Activated T-helper 2 cell treated with anti-CD3 and anti-CD28 coated beads, Interferon-gamma antibody, Interleukin-2, Interleukin-4, amounts not matched to agents 10 μg/mL and 5 μg/mL and 100 μg/mL, durations not matched to agents 14 hours and 24 hours and 36 hours (primary cell): Measurements from ENCODE around the gene MRPL48. TPM values are rescaled to one million over a fixed set of nuclear protein-coding genes. Genes with fewer than 3 reads are reported as not detected.
"Not testable (repeated sequence)": the region's sequence is repeated elsewhere in the genome, so short reads cannot be mapped to it uniquely, and the experiment has no call there.

Experiments used
- DNase-seq: peaks from one replicate; pipeline ENCODE4 v3.0.0; 2021; ENCODE audit warnings: low spot score
- H3K27ac Mint-ChIP-seq: one replicate; pipeline ENCODE4 v1.8.0; 2021; ENCODE audit warnings: mixed read lengths
- H3K27me3 Mint-ChIP-seq: one replicate; pipeline ENCODE4 v1.8.0; 2021; ENCODE audit warnings: low read depth, mixed read lengths
- H3K36me3 Mint-ChIP-seq: one replicate; pipeline ENCODE4 v1.8.0; 2021; ENCODE audit warnings: low read depth, mixed read lengths
- H3K4me1 Mint-ChIP-seq: one replicate; pipeline ENCODE4 v1.8.0; 2021; ENCODE audit warnings: low read depth, mixed read lengths
- H3K4me3 Mint-ChIP-seq: one replicate; pipeline ENCODE4 v1.8.0; 2021; ENCODE audit warnings: low read depth, mild to moderate bottlenecking, moderate library complexity, mixed read lengths
- H3K9me3 Mint-ChIP-seq: one replicate; pipeline ENCODE4 v1.8.0; 2021; ENCODE audit warnings: mixed read lengths
- intact Hi-C: fragments of 100-400 bp; cut with micrococcal nuclease; formaldehyde crosslinking; loops from one replicate; pipeline ENCODE4 v1.15.1; 2023
- total RNA-seq: library from RNA; stranded (reverse); gene quantifications from 2 replicates; pipeline ENCODE4 v1.2.3, GENCODE V29; 2022

The MRPL48 gene
- total RNA-seq: 63.1 and 67.1 TPM in 2 replicates

DNA sequence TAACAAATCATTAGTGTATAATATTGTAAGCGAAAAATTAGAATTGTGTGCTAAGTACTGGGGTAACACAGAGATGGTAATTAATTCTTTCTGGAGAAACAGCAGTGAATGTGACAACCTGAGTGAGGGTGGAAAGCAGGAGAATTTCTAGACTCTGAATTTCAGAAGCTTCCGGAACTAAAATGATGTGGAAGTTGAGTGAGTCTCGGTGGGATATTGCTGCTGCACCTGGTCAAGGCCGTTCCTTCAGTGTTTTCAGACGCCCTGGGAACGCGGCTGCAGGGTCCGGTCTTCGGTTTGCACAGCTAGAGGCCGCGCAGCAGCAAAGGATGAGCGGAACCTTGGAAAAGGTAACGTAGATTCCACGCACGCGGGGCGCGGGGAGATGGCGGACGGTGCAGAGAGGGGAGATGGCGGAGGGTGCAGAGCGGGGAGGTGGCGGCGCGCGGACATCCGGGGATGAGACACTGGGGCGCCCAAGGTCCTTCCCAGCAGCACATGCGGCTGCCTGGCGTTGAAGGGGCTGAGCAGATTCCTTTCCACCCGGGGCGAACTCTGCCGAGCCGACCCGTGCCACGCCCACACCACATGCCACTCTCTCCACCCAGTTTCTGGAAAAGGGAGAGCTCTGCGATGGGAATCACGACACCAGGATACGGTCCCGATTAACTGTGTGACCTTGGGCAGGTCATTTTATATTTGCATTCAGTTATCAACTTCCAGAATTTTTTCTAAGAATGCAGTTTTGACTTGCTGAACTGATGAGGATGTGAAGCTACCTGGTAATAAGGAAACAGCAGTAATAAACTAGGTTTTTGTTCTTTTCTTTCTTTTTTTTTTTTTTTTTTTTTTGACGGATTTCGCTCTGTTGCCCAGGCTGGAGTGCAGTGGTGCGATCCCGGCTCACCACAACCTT, at the start of gene MRPL48:
MRPL48 (plus strand) TSS at position 232 of the 916 bp plus-strand sequence; CDS start at position 330, 98 bp downstream.
- intact Hi-C loops: loop anchor here (1.0 to 5.0 kb wide), 3 partner anchors 9 to 384 kb away; partner anchors contain the start of genes C2CD3, PPME1 and UCP2
- peak; percentile 87 for DNase-seq
- Mint-ChIP-seq H3K27me3 (no peaks in the 10 kb centered on the region), H3K27ac (peak within 1 kb of the TSS; percentile 98), H3K36me3 (peaks cover 6% of the 10 kb centered on the region), H3K9me3 (no peaks in the 10 kb centered on the region), H3K4me1 (peaks cover 17% of the 10 kb centered on the region), H3K4me3 (peak within 1 kb of the TSS; percentile 98)

DNA sequence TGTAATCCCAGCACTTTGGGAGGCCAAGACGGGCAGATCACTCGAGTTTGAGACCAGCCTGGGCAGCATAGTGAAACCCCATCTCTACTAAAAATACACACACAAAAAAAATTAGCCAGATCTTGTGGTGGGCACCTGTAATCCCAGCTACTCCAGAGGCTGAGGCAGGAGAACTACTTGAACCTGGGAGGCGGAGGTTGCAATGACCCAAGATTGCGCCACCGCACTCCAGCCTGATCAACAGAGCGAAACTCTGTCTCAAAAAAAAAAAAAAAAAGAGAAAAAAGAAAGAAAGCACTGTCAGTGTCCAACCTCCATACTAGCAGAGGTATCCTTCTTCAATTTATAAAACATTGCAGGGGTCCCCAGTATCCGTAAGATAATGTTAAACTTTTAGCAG, 44.6 kb upstream of the MRPL48 start:
- Mint-ChIP-seq H3K27ac (no peak overlapping the region), H3K9me3 (no peaks in the 10 kb centered on the region), H3K27me3 (no peaks in the 10 kb centered on the region), H3K4me1 (peaks cover 2% of the 10 kb centered on the region), H3K36me3 (peaks cover 10% of the 10 kb centered on the region), H3K4me3 (no peak overlapping the region)
- intact Hi-C loops: no loop called here
- no peak for DNase-seq

DNA sequence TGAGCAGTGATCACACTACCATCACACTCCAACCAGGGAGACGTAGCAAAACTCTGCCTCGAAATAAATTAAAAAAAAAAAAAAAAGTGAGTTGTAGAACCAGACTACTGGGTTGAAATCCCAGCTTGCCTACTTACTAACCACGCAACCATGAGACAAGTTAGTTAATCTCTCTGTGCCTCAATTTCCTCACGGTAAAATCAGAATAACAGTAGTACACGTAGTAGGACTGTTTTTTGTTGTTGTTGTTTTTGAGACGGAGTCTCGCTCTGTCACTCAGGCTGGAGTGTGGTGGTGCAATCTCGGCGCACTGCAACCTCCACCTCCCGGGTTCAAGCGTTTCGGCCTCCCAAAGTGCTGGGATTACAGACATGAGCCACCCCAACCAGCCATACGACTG, 41.0 kb upstream of the MRPL48 start:
- Mint-ChIP-seq H3K27me3 (no peaks in the 10 kb centered on the region), H3K27ac (no peak overlapping the region), H3K4me1 (peaks cover 9% of the 10 kb centered on the region), H3K4me3 (no peak overlapping the region), H3K9me3 (no peaks in the 10 kb centered on the region), H3K36me3 (peaks cover 16% of the 10 kb centered on the region)
- DNase-seq: no peak
- intact Hi-C loops: no loop called here

GRCh38 chr11:73747762-73748161, 39.9 kb upstream of the MRPL48 start:
- intact Hi-C loops: no loop called here
- H3K9me3 Mint-ChIP-seq: no peaks in the 10 kb centered on the region
- no peak overlapping the region for H3K4me3 Mint-ChIP-seq
- no peaks in the 10 kb centered on the region for H3K27me3 Mint-ChIP-seq
- H3K27ac Mint-ChIP-seq: no peak overlapping the region
- peaks cover 17% of the 10 kb centered on the region for H3K4me1 Mint-ChIP-seq
- no peak for DNase-seq
- H3K36me3 Mint-ChIP-seq: peaks cover 17% of the 10 kb centered on the region

GRCh38 chr11:73748300-73748699, 39.4 kb upstream of the MRPL48 start:
- Mint-ChIP-seq H3K27me3 (no peaks in the 10 kb centered on the region), H3K4me3 (no peak overlapping the region), H3K27ac (no peak overlapping the region), H3K9me3 (no peaks in the 10 kb centered on the region), H3K4me1 (peaks cover 17% of the 10 kb centered on the region), H3K36me3 (peaks cover 14% of the 10 kb centered on the region)
- DNase-seq: no peak
- intact Hi-C loops: no loop called here

DNA sequence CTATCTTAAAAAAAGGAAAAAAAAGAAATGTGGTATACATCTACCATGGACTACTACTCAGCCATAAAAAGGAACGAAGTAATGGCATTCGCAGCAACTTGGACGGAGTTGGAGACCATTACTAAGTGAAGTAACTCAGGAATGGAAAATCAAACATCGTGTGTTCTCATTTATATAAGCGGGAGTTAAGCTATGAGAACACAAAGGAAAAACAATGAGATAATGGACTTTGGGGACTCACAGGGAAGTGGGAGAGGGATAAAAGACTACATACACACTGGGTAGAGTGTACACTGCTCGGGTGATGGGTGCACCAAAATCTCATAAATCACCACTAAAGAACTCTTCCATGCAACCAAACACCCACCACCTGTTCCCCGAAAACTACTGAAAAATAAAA, 38.6 kb upstream of the MRPL48 start:
- Mint-ChIP-seq H3K4me3 (no peak overlapping the region), H3K27ac (no peak overlapping the region), H3K4me1 (peaks cover 21% of the 10 kb centered on the region), H3K9me3 (no peaks in the 10 kb centered on the region), H3K27me3 (no peaks in the 10 kb centered on the region), H3K36me3 (peaks cover 11% of the 10 kb centered on the region)
- no peak for DNase-seq
- intact Hi-C loops: no loop called here

DNA sequence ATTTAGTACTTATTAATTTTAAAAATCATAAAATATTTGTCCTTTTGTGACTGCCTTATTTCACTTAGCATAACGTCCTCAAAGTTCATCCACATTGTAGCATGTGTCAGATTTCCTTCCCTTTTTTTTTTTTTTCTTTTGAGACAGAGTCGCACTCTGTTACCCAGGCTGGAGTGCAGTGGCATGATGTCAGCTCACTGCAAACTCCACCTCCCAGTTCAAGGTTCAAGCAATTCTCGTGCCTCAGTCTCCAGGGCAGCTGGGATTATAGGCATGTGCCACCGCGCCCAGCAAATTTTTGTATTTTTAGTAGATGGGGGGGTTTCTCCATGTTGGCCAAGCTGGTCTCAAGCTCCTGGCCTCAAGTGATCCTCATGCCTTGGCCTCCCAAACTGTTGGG, 37.4 kb upstream of the MRPL48 start:
- Mint-ChIP-seq H3K4me1 (peaks cover 21% of the 10 kb centered on the region), H3K27ac (no peak overlapping the region), H3K36me3 (peaks cover 11% of the 10 kb centered on the region), H3K27me3 (no peaks in the 10 kb centered on the region), H3K9me3 (no peaks in the 10 kb centered on the region), H3K4me3 (no peak overlapping the region)
- no peak for DNase-seq
- intact Hi-C loops: no loop called here

DNA sequence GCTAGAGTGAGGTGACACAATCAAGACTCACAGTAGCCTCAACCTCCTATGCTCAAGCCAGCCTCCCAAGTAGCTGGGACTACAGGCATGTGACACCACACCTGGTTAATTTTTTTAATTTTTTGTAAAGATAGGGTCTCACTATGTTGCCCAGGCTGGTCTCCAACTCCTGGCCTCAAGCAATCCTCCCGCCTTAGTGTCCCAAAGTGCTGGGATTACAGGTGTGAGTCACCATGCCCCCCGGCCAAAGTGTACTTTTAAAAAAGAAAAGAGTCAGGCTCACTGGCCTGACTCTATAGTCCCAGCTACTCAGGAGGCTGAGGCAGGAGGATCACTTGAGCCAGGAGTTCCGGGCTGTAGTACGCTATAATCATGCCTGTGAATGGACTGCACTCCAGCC, 36.8 kb upstream of the MRPL48 start:
- H3K27me3 Mint-ChIP-seq, H3K9me3 Mint-ChIP-seq, H3K4me3 Mint-ChIP-seq, H3K27ac Mint-ChIP-seq, DNase-seq, intact Hi-C loops: not testable (repeated sequence)
- H3K4me1 Mint-ChIP-seq: peaks cover 21% of the 10 kb centered on the region
- peaks cover 11% of the 10 kb centered on the region for H3K36me3 Mint-ChIP-seq

- no peaks in the 10 kb centered on the region for H3K27me3 Mint-ChIP-seq
- H3K4me1 Mint-ChIP-seq: peaks cover 21% of the 10 kb centered on the region
- no peak for DNase-seq
- no peak overlapping the region for H3K4me3 Mint-ChIP-seq
- no peak overlapping the region for H3K27ac Mint-ChIP-seq
- peaks cover 11% of the 10 kb centered on the region for H3K36me3 Mint-ChIP-seq
- H3K9me3 Mint-ChIP-seq: no peaks in the 10 kb centered on the region
- intact Hi-C loops: no loop called here
These were observed 35.3 kb upstream of the MRPL48 start for GRCh38 chr11:73752216-73752867.

GRCh38 chr11:73752903-73753302, 34.8 kb upstream of the MRPL48 start:
- Mint-ChIP-seq H3K36me3 (peaks cover 13% of the 10 kb centered on the region), H3K9me3 (no peaks in the 10 kb centered on the region), H3K4me3 (no peak overlapping the region), H3K4me1 (peaks cover 23% of the 10 kb centered on the region), H3K27ac (no peak overlapping the region), H3K27me3 (no peaks in the 10 kb centered on the region)
- intact Hi-C loops: no loop called here
- DNase-seq: no peak

DNA sequence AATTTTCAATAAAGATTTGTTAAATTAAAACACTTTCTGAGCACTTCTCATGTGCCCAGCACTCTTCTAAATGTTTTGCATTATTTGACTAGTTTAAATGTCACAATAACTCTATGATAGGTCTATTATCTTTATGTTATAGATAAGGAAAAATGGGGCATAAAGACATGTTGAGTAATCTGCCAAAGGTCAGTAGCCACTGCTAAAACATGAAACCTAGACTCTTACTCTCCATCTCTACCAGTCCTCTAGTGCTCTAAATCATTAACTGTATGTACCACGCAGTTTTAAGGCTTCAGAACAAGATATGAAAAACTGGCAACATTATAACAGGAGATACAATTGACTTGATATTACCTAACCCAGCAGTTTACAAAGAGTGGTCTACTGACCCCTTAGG, 33.7 kb upstream of the MRPL48 start:
- H3K36me3 Mint-ChIP-seq: peaks cover 14% of the 10 kb centered on the region
- H3K4me3 Mint-ChIP-seq: no peak overlapping the region
- H3K27me3 Mint-ChIP-seq: no peaks in the 10 kb centered on the region
- intact Hi-C loops: no loop called here
- no peak overlapping the region for H3K27ac Mint-ChIP-seq
- no peak for DNase-seq
- H3K9me3 Mint-ChIP-seq: no peaks in the 10 kb centered on the region
- H3K4me1 Mint-ChIP-seq: peaks cover 31% of the 10 kb centered on the region

GRCh38 chr11:73755670-73756069, 32.0 kb upstream of the MRPL48 start:
- Mint-ChIP-seq H3K36me3 (peaks cover 21% of the 10 kb centered on the region), H3K27ac (no peak overlapping the region), H3K4me1 (peaks cover 41% of the 10 kb centered on the region), H3K9me3 (no peaks in the 10 kb centered on the region), H3K4me3 (no peak overlapping the region), H3K27me3 (no peaks in the 10 kb centered on the region)
- DNase-seq: no peak
- intact Hi-C loops: no loop called here

DNA sequence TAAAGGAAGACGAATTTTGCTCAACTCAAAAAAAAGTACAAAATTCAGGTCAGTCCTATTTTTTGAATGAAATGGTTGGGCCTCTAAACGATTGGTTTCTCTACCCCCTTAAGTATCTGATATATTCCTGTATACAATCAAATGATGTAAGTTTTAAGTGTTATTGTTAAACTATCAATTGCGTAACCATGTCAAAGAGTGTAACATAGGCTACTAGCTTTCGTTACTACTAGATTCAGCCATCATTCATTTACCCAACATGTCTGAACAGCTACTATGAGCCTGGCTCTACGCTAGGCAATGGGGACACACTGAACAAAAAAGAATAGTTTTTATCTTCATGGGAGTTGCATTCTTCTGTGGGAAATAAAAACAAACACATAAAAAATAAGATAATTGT, 30.1 kb upstream of the MRPL48 start:
- Mint-ChIP-seq H3K4me3 (no peak overlapping the region), H3K36me3 (peaks cover 13% of the 10 kb centered on the region), H3K27ac (no peak overlapping the region), H3K4me1 (peaks cover 30% of the 10 kb centered on the region), H3K27me3 (no peaks in the 10 kb centered on the region), H3K9me3 (no peaks in the 10 kb centered on the region)
- intact Hi-C loops: no loop called here
- no peak for DNase-seq
